ENCODE measurements around the gene CGB8. TPM values are rescaled to one million over a fixed set of nuclear protein-coding genes. Genes with fewer than 3 reads are reported as not detected.
"Not testable (repeated sequence)": the region's sequence is repeated elsewhere in the genome, so short reads cannot be mapped to it uniquely, and the experiment has no call there.

CGB8 gene
- total and polyA plus RNA-seq, 7 donors = not detected

DNA sequence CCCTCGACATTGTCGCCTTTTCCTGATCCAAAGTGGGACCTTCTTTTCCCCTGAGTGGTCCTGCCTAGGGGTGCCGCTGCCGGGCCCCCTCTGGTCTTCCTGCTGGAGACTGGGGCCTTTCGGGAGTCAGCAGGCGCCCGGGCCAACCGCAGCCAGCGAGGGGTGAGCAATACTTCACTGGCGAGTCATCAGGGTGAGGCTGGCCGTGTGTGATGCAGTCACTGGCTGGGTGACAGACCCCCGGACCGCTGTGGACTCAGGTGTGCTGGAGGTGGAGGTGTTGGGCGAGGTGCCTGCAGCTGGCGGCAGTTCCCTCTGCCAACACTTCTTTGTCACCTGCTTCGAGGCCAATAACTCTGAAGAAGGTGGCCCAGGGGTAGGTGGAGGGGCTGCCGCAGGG, 6.7 kb downstream of the CGB8 start:
- no peaks in the 10 kb centered on the region for H3K4me1 ChIP-seq
- no peaks in the 10 kb centered on the region for H3K9me3 ChIP-seq
- DNase-seq (no peak), ATAC-seq (no peak)
- 78 to 82% (median 81%) methylated on average over 17 of the region's 17 CpGs for WGBS, 3 donors
- no peak overlapping the region for H3K27ac ChIP-seq
- no peak overlapping the region for H3K4me3 ChIP-seq
- no peaks in the 10 kb centered on the region for H3K36me3 ChIP-seq (ENCODE audit: insufficient read depth in 1 of 2, low read depth in 1 of 2)
- TF ChIP-seq, protein P1, sequence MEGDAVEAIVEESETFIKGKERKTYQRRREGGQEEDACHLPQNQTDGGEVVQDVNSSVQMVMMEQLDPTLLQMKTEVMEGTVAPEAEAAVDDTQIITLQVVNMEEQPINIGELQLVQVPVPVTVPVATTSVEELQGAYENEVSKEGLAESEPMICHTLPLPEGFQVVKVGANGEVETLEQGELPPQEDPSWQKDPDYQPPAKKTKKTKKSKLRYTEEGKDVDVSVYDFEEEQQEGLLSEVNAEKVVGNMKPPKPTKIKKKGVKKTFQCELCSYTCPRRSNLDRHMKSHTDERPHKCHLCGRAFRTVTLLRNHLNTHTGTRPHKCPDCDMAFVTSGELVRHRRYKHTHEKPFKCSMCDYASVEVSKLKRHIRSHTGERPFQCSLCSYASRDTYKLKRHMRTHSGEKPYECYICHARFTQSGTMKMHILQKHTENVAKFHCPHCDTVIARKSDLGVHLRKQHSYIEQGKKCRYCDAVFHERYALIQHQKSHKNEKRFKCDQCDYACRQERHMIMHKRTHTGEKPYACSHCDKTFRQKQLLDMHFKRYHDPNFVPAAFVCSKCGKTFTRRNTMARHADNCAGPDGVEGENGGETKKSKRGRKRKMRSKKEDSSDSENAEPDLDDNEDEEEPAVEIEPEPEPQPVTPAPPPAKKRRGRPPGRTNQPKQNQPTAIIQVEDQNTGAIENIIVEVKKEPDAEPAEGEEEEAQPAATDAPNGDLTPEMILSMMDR (IDR thresholded peaks at IDR 0.05) = no peak
- H3K27me3 ChIP-seq (ENCODE audit: insufficient read depth in 3 of 3, low read length in 2 of 3) = no peaks in the 10 kb centered on the region
- intact Hi-C loops (cut with DNase I) = no loop called here

DNA sequence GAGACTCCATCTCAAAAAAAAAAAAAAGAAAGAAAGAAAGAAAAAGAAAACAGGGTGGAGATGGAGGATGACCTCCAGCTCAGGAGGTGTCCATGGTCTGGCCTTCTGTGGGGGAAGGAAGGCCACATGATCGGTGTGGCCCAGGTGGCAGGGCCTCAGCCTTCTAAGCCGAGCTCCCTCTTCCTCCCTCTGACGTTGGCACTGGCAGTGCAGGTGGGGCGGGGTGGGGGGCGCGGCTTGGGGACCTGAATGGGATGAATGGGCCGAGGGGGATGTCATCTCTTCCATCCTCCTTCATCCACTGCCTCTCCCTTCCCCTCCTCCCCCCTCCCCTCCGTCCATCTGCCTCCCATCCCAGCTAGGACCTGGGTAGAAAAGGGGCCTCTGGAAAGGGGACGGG, 9.2 kb downstream of the CGB8 start:
- H3K9me3 ChIP-seq; H3K27ac ChIP-seq; H3K36me3 ChIP-seq (ENCODE audit: insufficient read depth in 1 of 2, low read depth in 1 of 2); ATAC-seq; H3K4me1 ChIP-seq; H3K27me3 ChIP-seq (ENCODE audit: insufficient read depth in 3 of 3, low read length in 2 of 3); intact Hi-C loops (cut with DNase I); H3K4me3 ChIP-seq; DNase-seq: not testable (repeated sequence)
- 58 to 72% (median 62%) methylated on average over 7 to 9 of the region's 9 CpGs for WGBS, 3 donors

DNA sequence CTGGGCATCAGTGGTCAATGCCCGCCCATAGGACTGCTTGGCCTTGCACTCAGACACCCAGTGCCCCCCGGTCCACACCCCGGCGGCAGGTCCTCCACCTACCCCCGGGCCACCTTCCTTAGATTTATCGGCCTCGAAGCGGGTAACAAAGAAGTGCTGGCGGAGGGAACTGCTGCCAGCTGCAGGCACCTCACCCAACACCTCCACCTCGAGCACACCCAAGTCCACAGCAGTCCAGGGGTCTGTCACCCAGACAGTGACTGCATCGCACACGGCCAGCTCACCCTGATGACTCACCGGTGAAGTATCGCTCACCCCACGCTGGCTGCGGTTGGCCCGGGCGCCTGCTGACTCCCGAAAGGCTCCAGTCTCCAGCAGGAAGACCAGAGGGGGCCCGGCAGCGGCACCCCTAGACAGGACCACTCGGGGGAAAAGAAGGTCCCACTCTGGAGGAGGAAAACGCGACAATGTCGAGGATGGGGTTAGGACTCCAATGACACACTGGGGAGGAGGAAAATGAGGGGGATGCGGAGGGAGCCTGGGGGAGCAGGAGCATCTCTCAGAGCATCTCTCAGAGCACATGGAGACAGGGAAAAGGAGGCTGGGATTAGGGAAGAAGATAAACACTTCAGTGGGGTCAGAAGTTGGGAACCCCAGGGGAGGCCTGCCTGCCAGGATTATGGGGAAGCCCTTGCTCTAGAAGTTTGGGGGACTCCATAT, 10.2 kb downstream of the CGB8 start:
- WGBS, 3 donors = 78 to 87% (median 86%) methylated on average over 22 to 26 of the region's 26 CpGs
- H3K4me1 ChIP-seq; DNase-seq; H3K4me3 ChIP-seq; intact Hi-C loops (cut with DNase I); H3K27me3 ChIP-seq (ENCODE audit: insufficient read depth in 3 of 3, low read length in 2 of 3); ATAC-seq; H3K36me3 ChIP-seq (ENCODE audit: insufficient read depth in 1 of 2, low read depth in 1 of 2); H3K27ac ChIP-seq; H3K9me3 ChIP-seq: not testable (repeated sequence)

DNA sequence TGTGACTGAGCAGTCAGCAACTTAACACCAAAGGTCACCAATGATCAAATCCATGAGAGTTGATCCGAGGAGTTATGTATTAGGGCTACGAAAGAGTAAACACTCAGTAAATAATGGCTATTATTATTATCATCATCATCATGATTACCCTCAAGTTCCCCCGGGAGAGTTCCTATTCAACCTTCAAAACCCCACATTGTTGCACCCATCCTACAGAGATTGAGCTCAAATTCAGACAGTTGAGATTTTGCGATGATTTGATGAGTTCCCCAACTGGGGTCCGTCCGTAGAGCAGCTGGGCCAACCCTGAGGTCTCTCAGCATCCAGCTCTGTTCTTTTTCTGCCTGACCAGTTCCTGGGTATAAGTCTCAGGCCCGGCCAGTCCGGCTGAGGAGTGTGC, 10.8 kb downstream of the CGB8 start:
- H3K36me3 ChIP-seq (ENCODE audit: insufficient read depth in 1 of 2, low read depth in 1 of 2); ATAC-seq; H3K27me3 ChIP-seq (ENCODE audit: insufficient read depth in 3 of 3, low read length in 2 of 3); H3K9me3 ChIP-seq; DNase-seq; H3K4me1 ChIP-seq; H3K27ac ChIP-seq; intact Hi-C loops (cut with DNase I); H3K4me3 ChIP-seq: not testable (repeated sequence)
- WGBS, 3 donors = 86 to 92% (median 92%) methylated on average over 5 to 7 of the region's 8 CpGs

DNA sequence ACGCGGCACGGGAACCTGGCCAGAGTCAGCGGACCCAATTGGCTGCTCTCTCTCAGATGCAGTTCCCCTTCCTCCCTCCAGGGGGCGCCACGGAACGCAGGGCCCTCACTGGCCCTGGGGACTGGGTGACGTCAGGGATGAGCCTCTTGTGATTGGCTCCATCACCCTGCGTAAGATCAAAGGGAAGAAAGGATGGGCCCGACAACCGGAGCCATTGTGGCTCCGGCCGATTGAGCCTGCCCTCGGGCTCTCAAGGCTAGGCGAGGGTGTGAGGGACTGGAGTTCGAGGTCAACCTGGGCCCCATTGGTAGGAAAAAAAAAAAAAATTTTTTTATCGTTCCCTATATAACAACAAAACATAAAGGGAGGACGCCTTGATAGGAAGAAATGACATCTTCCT, 12.1 kb downstream of the CGB8 start, which contains the start of gene CGB1:
CGB1 (minus strand) TSS at position 81 of the 400 bp plus-strand sequence. CDS start 184 bp downstream, outside the sequence.
- H3K4me1 ChIP-seq; H3K9me3 ChIP-seq; H3K27ac ChIP-seq; H3K4me3 ChIP-seq; DNase-seq; intact Hi-C loops (cut with DNase I); H3K27me3 ChIP-seq (ENCODE audit: insufficient read depth in 3 of 3, low read length in 2 of 3); H3K36me3 ChIP-seq (ENCODE audit: insufficient read depth in 1 of 2, low read depth in 1 of 2): not testable (repeated sequence)
- peak in 3 of 4 donors; percentile 30 to 57 (median 57) for ATAC-seq
- 50 to 51% (median 51%) methylated on average over 17 to 18 of the region's 18 CpGs for WGBS, 3 donors
- TF ChIP-seq, protein P1 (IDR thresholded peaks at IDR 0.05) = peak; percentile 39

DNA sequence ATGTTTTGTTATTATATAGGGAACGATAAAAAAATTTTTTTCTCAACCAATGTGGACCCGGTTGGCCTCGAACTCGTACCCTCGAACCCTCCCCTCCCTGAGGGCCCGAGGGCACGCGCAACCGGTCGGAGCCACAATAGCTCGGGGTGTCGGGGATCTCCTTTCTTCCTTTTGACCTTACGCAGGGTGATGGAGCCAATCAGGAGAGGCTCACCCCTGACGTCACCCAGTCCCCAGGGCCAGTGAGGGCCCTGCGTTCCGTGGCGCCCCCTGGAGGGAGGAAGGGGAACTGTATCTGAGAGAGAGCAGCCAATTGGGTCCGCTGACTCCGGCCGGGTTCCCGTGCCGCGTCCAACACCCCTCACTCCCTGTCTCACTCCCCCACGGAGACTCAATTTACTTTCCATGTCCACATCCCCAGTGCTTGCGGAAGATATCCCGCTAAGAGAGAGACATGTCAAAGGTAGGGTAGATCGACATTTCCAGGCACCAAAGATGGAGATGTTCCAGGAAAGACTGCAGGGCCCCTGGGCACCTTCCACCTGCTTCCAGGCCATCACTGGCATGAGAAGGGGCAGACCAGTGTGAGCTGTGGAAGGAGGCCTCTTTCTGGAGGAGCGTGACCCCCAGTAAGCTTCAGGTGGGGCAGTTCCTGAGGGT, 17.1 kb downstream of the CGB8 start, which contains the start of gene CGB2:
CGB2 (plus strand) TSS at position 249 of the 660 bp plus-strand sequence; CDS start at position 455, 206 bp downstream.
- peak in 3 of 4 donors; percentile 19 to 52 (median 40) for ATAC-seq
- DNase-seq; H3K36me3 ChIP-seq (ENCODE audit: insufficient read depth in 1 of 2, low read depth in 1 of 2); intact Hi-C loops (cut with DNase I); H3K4me1 ChIP-seq; H3K27ac ChIP-seq; H3K9me3 ChIP-seq; H3K27me3 ChIP-seq (ENCODE audit: insufficient read depth in 3 of 3, low read length in 2 of 3); H3K4me3 ChIP-seq: not testable (repeated sequence)
- TF ChIP-seq, protein P1 (IDR thresholded peaks at IDR 0.05) = peak; percentile 27
- WGBS, 3 donors = 19 to 21% (median 21%) methylated on average over 27 to 28 of the region's 28 CpGs

DNA sequence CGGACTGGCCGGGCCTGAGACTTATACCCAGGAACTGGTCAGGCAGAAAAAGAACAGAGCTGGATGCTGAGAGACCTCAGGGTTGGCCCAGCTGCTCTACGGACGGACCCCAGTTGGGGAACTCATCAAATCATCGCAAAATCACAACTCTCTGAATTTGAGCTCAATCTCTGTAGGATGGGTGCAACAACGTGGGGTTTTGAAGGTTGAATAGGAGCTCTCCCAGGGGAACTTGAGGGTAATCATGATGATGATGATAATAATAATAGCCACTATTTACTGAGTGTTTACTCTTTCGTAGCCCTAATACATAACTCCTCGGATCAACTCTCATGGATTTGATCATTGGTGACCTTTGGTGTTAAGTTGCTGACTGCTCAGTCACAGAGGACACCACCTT, 18.6 kb downstream of the CGB8 start:
- H3K9me3 ChIP-seq; H3K27ac ChIP-seq; DNase-seq; H3K36me3 ChIP-seq (ENCODE audit: insufficient read depth in 1 of 2, low read depth in 1 of 2); H3K27me3 ChIP-seq (ENCODE audit: insufficient read depth in 3 of 3, low read length in 2 of 3); H3K4me3 ChIP-seq; H3K4me1 ChIP-seq; intact Hi-C loops (cut with DNase I); ATAC-seq: not testable (repeated sequence)
- WGBS, 3 donors = 79 to 94% (median 93%) methylated on average over 2 to 6 of the region's 8 CpGs

DNA sequence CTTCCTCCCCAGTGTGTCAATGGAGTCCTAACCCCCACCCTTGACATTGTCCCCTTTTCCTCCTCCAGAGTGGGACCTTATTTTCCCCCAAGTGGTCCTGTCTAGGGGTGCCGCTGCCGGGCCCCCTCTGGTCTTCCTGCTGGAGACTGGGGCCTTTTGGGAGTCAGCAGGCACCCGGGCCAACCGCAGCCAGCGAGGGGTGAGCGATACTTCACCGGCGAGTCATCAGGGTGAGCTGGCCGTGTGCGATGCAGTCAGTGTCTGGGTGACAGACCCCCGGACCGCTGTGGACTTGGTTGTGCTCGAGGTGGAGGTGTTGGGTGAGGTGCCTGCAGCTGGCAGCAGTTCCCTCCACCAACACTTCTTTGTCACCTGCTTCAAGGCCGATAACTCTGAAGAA, 19.2 kb downstream of the CGB8 start:
- DNase-seq; intact Hi-C loops (cut with DNase I); H3K4me1 ChIP-seq; H3K27ac ChIP-seq; ATAC-seq; H3K4me3 ChIP-seq; H3K27me3 ChIP-seq (ENCODE audit: insufficient read depth in 3 of 3, low read length in 2 of 3); H3K9me3 ChIP-seq; H3K36me3 ChIP-seq (ENCODE audit: insufficient read depth in 1 of 2, low read depth in 1 of 2): not testable (repeated sequence)
- WGBS, 3 donors = 80 to 91% (median 86%) methylated on average over 7 to 14 of the region's 14 CpGs
